ENCODE data around the gene SNTG2. TPM values are rescaled to one million over a fixed set of nuclear protein-coding genes. Genes with fewer than 3 reads are reported as not detected.
A peak's percentile ranks its signal among the peaks of the same experiment; 100 is the strongest.

SNTG2 gene
- total RNA-seq, 1 donor from 2014 or later = not detected

DNA sequence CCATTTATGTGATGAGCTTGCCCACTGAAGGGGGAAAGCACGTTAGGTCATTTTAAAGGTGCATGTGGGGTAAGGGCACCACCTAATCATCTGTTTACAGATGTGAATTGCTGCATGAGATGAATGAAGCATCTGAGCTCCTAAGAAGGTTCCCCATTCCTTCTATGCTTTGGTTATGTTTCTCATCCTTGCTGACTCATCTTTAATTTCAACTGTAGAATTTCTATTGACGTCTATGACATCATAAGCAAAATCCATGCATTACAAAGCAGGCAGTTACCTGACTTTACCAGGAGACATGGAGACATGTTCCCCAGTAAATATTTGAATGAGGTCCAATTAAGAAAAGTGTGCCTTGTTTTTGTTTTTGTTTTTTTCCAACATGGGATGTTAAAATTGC is 2.8 kb downstream of the SNTG2 start:
- Mint-ChIP-seq H3K36me3 (ENCODE audit: low read depth) (no peaks in the 10 kb centered on the region), H3K9me3 (no peaks in the 10 kb centered on the region), H3K27ac (no peak overlapping the region), H3K4me1 (peaks cover 8% of the 10 kb centered on the region), H3K27me3 (peaks cover 46% of the 10 kb centered on the region), H3K4me3 (no peak overlapping the region)
- no peak for DNase-seq
- intact Hi-C loops (cut with micrococcal nuclease) = no loop called here

DNA sequence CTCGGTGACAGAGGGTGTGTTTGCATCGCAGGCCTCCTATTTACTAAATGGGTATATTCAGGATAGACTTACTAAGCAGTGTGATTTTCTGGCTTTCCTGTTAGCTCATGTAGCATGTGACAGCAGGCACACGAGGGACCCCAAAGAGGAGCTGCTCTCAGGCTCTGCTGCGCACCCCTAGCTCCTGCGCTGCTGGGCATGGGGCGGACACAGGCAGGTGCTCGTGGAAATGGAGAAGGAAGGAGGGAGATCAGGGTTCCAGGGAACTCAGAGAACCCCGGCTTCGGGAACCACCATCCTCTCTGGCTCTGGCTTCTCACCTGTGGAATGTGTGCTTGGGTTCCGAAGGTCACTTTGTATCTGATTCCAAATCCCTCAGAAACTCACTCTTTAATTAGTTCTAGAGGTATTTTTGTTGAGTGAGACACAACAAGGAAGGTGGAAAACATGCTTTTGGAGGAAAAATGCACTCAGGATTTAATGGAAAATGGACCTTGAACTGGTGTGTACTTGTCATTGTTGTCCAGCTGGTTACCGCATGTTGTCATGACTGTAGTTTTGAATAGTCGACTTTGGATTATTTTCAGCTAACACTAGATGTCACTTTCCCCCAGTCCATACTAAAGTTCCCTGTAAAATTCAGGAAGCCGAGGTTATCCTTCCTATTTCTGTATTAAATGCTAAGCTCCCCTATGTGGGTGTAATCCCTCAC is 3.5 kb downstream of the SNTG2 start:
- no peaks in the 10 kb centered on the region for H3K9me3 Mint-ChIP-seq
- DNase-seq = no peak
- H3K36me3 Mint-ChIP-seq (ENCODE audit: low read depth) = no peaks in the 10 kb centered on the region
- H3K4me3 Mint-ChIP-seq = no peak overlapping the region
- intact Hi-C loops (cut with micrococcal nuclease) = no loop called here
- H3K27ac Mint-ChIP-seq = no peak overlapping the region
- H3K4me1 Mint-ChIP-seq = peaks cover 8% of the 10 kb centered on the region
- H3K27me3 Mint-ChIP-seq = peaks cover 43% of the 10 kb centered on the region

DNA sequence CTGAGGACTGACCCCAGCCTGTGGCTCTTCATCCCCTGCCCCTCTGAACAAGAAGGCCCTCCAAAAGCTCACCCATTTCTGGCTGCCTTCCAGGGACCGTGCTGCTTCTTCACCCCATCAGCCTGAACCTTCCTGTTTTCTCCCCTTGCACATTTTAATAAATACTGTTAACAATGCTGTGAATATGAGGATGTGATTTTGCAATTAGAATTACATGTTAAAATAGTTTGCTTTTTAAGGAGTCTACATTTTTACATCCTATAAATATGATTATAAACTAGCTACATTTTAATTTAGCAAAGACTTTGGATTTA is 4.0 kb downstream of the SNTG2 start:
- Mint-ChIP-seq H3K4me1 (peaks cover 4% of the 10 kb centered on the region), H3K4me3 (no peak overlapping the region), H3K36me3 (ENCODE audit: low read depth) (no peaks in the 10 kb centered on the region), H3K9me3 (no peaks in the 10 kb centered on the region), H3K27ac (no peak overlapping the region), H3K27me3 (peaks cover 39% of the 10 kb centered on the region)
- intact Hi-C loops (cut with micrococcal nuclease) = no loop called here
- no peak for DNase-seq

DNA sequence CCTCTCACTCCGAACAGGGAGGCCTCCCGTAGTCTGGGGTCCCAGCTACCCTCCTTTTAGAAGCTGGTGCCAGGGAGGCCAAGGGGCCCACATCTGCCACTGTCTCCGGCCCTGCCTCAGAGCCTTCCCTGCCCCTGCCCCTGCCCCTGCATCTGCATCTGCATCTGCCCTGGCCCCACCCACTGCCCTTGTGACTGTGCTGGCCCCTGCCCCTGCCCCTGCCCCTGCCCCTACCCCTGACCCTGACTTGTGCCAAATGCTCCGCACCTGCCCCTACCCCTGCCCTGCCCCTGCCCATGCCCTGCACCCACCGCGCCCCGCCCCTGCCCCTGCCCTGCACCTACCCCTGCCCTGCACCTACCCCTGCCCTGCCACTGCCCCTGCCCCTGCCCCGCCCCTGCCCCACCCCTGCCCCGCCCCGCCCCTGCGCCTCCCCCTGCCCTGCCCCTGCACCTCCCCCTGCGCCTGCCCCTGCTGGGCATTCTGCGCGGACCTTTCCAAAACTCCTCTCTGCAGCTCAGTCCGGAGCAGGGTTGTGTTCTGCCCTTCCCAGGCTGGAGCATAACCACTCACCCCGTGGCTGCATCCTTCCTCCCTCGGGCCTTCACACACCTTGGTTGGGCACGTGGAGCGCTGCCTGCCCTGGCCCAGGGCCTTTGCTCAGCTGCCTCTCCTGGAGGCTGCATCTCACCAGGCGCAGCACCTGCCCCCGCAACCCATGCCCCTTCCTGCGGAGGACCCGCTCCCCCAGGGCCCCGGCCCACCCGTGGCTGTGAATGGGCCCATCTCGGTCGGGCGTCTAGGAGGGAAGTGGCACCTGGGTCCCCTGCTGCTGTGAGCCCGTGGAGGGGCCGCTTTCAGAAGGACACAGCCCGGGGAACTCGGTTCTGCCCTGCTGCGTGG is 5.4 kb downstream of the SNTG2 start:
- no peak overlapping the region for H3K27ac Mint-ChIP-seq
- H3K9me3 Mint-ChIP-seq = no peaks in the 10 kb centered on the region
- peaks cover 37% of the 10 kb centered on the region for H3K27me3 Mint-ChIP-seq
- H3K36me3 Mint-ChIP-seq (ENCODE audit: low read depth) = no peaks in the 10 kb centered on the region
- intact Hi-C loops (cut with micrococcal nuclease) = no loop called here
- no peak for DNase-seq
- peaks cover 3% of the 10 kb centered on the region for H3K4me1 Mint-ChIP-seq
- H3K4me3 Mint-ChIP-seq = no peak overlapping the region

DNA sequence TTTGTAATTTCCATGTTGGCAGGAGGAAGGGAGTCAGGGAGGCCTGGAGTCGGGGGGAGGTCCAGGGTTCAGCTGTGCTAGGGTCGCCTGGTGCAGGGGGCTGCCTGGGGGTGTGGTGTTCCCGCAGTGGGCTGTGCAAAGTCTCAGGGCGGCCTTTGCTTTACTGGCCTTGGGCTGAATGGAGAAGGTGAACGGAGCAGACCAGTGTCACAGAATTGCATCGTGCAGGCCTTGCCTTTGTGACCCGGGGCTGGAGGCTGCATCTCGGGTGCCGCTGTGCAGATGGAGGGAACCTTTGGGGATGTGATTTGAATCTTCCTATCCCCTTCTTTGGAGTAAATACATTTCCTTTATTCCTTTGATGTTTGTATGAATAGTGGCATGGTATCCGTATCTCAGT is 8.8 kb downstream of the SNTG2 start:
- Mint-ChIP-seq H3K27me3 (peaks cover 8% of the 10 kb centered on the region), H3K9me3 (no peaks in the 10 kb centered on the region), H3K4me3 (no peak overlapping the region), H3K4me1 (no peaks in the 10 kb centered on the region), H3K27ac (no peak overlapping the region), H3K36me3 (ENCODE audit: low read depth) (no peaks in the 10 kb centered on the region)
- DNase-seq = no peak
- intact Hi-C loops (cut with micrococcal nuclease) = no loop called here

DNA sequence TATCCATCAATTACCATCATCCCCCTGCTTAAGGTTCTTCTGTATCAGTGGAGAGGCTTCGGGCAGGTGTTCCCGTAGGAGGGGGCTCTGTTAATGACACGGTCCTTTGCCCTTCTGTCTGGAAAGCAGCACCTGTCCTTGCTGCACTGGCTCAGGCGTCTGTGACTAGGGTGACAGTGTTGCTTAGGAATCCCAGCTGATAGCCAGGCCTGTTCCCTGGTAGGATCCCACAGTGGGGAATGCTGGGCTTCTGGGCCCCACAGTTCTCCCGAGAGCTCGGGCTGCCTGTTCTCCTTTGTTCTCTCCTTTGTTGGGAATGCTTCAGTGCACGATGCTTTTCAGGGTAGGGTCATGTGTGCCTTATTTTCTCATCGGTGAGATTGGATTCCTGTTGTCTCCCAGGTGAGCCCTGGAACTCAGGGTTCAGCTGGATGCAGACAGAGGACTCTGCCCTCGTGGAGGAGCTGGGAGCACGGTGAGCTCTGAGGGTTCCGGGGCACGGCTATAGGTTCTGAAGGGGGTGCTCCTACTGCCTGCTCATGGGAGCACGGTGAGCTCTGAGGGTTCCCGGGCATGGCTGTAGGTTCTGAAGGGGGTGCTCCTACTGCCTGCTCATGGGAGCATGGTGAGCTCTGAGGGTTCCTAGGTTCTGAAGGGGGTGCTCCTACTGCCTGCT is 9.6 kb downstream of the SNTG2 start:
- H3K27ac Mint-ChIP-seq = no peak overlapping the region
- DNase-seq = no peak
- H3K4me1 Mint-ChIP-seq = no peaks in the 10 kb centered on the region
- intact Hi-C loops (cut with micrococcal nuclease) = no loop called here
- no peaks in the 10 kb centered on the region for H3K36me3 Mint-ChIP-seq (ENCODE audit: low read depth)
- H3K9me3 Mint-ChIP-seq = no peaks in the 10 kb centered on the region
- H3K27me3 Mint-ChIP-seq = peaks cover 8% of the 10 kb centered on the region
- H3K4me3 Mint-ChIP-seq = no peak overlapping the region

DNA sequence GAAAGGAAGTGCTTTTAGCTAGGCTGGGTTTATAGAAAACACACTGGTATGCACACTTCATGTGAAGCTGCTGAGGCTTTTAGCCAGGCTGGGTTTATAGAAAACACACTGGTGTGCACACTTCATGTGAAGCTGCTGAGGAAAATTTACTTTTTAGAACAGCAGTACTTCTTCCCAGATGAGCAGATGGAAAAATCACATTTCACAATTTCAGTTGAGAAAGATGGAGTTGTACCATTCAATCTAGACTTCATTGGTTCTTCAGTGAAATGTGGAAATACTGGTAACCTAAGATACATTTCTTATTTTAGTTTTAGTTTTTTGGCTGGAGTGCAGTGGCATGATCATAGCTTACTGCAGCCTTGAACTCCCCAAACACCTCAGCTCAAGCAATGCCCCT is 11.1 kb downstream of the SNTG2 start:
- no peak overlapping the region for H3K4me3 Mint-ChIP-seq

DNA sequence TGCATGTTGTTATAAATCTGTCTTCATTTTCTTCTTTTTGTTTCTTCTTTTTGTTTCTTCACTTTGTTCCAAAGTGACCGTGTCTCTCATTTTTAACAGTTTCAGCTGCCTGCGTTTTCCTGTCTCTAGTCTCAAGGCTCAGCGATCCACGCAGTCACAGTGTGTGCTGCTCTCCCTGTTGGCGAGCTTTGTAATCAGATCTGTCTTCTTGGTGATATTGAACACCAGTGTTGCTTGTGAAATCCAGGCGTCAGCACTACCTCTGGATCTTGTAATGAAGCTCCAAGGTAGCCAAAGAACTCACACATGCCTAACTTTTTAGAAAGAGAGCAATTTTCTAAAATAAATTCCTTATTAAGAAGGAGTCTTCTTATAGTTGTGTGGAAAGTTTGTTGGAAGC is 13.2 kb downstream of the SNTG2 start:
- Mint-ChIP-seq H3K4me1 (no peaks in the 10 kb centered on the region), H3K27me3 (peaks cover 10% of the 10 kb centered on the region), H3K36me3 (ENCODE audit: low read depth) (no peaks in the 10 kb centered on the region), H3K27ac (no peak overlapping the region), H3K4me3 (no peak overlapping the region), H3K9me3 (no peaks in the 10 kb centered on the region)
- DNase-seq = no peak
- intact Hi-C loops (cut with micrococcal nuclease) = no loop called here

More for the DNA sequence above, 11.1 kb downstream of the SNTG2 start:
- no peak for DNase-seq
- no peaks in the 10 kb centered on the region for H3K4me1 Mint-ChIP-seq
- no peaks in the 10 kb centered on the region for H3K36me3 Mint-ChIP-seq (ENCODE audit: low read depth)
- intact Hi-C loops (cut with micrococcal nuclease) = no loop called here
- no peak overlapping the region for H3K27ac Mint-ChIP-seq
- no peaks in the 10 kb centered on the region for H3K9me3 Mint-ChIP-seq
- H3K27me3 Mint-ChIP-seq = peaks cover 6% of the 10 kb centered on the region

DNA sequence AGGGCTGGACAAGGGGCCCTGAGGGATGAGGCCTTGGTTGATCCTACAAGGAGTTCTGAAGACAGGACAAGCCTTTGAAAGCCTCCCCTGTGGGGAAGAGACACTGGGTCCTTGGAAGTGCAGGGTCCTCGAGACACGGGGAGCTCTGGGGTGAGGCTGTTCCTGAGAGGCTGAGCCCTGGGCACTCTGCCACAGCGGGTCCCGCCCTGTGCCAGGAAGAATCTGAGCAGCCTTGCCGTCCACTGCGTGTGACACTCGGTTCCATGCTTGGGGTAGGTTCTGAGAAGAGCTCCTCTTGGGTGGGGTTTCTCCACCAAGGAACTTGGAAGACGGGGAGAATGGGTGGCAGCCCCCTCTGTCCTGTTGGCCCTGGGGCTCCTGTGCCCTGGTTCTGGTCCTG is 13.9 kb downstream of the SNTG2 start:
- intact Hi-C loops (cut with micrococcal nuclease) = no loop called here
- Mint-ChIP-seq H3K27ac (no peak overlapping the region), H3K27me3 (peaks cover 10% of the 10 kb centered on the region), H3K4me1 (no peaks in the 10 kb centered on the region), H3K4me3 (no peak overlapping the region), H3K9me3 (no peaks in the 10 kb centered on the region), H3K36me3 (ENCODE audit: low read depth) (no peaks in the 10 kb centered on the region)
- DNase-seq = no peak

DNA sequence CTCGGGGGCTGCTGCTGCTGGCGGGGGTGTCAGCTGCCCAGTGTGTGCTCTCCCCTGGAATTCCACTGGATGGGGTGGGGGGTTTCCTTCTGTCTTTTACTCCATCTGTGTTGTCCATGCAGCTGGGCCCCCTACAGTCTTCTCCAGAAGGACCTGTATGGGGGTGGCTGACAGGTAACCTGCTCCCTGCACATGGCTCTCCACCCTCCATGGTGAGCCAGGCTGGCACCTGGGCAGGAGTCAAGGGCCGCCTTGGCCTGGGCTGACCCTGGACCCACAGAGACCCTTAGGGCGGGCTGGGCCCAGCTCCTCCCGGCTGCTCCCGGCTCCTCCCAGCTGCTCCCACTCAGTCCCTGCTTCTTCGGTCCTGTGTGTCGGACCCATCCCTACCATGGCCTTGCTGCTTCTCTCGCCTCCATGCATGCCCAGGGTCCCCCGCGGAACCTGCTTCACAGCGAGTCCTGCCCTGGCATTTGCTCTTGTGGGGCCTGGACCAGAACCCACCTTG is 15.0 kb downstream of the SNTG2 start:
- peaks cover 10% of the 10 kb centered on the region for H3K27me3 Mint-ChIP-seq
- no peak overlapping the region for H3K27ac Mint-ChIP-seq
- intact Hi-C loops (cut with micrococcal nuclease) = no loop called here
- peak; percentile 32 for DNase-seq
- no peaks in the 10 kb centered on the region for H3K4me1 Mint-ChIP-seq
- H3K4me3 Mint-ChIP-seq = no peak overlapping the region
- H3K9me3 Mint-ChIP-seq = peaks cover under 1% of the 10 kb centered on the region
- no peaks in the 10 kb centered on the region for H3K36me3 Mint-ChIP-seq (ENCODE audit: low read depth)

DNA sequence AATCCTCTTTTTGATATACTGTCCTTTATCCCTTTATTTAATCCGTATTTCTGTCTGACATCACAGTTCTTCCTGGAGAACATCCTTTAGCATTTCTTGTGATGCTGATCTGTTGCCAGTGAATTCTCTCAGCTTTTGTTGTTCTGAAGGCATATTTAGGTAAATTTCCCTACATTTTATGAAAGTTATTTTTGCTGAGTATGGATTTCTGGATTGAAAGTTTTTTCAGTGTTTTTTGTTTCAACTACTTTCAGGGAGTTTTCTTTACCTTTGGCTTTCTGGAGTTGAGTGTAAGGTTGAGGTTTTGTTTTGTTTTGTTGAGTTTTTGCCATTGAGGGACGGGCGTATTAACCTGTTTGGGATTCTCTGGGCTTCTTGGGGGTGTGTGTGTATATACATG is 22.5 kb downstream of the SNTG2 start:
- Mint-ChIP-seq H3K27me3 (peaks cover 14% of the 10 kb centered on the region), H3K4me1 (peaks cover 21% of the 10 kb centered on the region), H3K9me3 (peaks cover 25% of the 10 kb centered on the region), H3K4me3 (no peak overlapping the region), H3K27ac (no peak overlapping the region), H3K36me3 (ENCODE audit: low read depth) (no peaks in the 10 kb centered on the region)
- intact Hi-C loops (cut with micrococcal nuclease) = no loop called here
- no peak for DNase-seq

DNA sequence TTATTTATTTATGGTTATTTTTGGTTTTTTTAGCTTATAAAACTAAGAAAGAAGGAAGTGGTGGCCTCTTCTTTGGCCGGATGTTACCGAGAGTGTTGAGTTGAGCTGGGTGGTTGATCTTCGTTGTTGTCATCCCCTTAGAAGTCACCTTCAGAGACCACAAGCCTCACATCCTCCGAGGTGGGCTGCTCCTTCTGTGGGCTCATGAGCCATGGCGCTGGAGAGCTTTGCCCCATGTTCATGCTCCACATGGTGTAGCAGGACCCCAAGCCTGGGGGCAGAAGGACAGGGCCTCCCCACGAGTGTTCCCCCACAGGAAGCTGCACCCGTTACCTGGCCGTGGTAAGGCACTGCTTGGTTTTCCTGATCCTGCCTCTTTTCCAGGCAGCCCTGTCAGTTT is 23.4 kb downstream of the SNTG2 start:
- Mint-ChIP-seq H3K36me3 (ENCODE audit: low read depth) (no peaks in the 10 kb centered on the region), H3K27me3 (peaks cover 8% of the 10 kb centered on the region), H3K27ac (no peak overlapping the region), H3K4me1 (peaks cover 21% of the 10 kb centered on the region), H3K4me3 (peak overlapping the region; percentile 23), H3K9me3 (peaks cover 25% of the 10 kb centered on the region)
- DNase-seq = peak; percentile 76
- intact Hi-C loops (cut with micrococcal nuclease) = no loop called here

DNA sequence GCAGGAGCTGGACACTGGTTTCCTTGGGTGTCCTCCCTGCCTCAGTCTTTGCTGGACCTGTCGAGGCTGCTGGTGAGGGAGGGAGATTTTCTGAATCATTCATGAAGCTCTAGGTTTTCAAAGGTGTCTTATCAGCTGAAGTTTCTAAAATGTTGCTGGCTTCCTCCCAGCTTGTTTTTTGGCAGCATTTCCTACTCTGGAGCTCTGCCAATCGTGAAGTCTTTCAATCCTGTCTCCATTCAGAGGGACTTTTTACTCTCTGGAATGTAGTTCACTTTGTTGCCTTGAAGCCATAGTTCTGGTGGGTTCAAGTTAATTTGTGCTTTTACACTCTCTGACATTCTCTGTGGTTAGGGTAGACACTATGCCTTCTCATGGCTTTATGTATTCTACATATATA is 23.9 kb downstream of the SNTG2 start:
- peaks cover 25% of the 10 kb centered on the region for H3K9me3 Mint-ChIP-seq
- peaks cover 21% of the 10 kb centered on the region for H3K4me1 Mint-ChIP-seq
- peak overlapping the region; percentile 23 for H3K4me3 Mint-ChIP-seq
- H3K36me3 Mint-ChIP-seq (ENCODE audit: low read depth) = no peaks in the 10 kb centered on the region
- no peak for DNase-seq
- H3K27me3 Mint-ChIP-seq = peaks cover 6% of the 10 kb centered on the region
- intact Hi-C loops (cut with micrococcal nuclease) = no loop called here
- no peak overlapping the region for H3K27ac Mint-ChIP-seq

DNA sequence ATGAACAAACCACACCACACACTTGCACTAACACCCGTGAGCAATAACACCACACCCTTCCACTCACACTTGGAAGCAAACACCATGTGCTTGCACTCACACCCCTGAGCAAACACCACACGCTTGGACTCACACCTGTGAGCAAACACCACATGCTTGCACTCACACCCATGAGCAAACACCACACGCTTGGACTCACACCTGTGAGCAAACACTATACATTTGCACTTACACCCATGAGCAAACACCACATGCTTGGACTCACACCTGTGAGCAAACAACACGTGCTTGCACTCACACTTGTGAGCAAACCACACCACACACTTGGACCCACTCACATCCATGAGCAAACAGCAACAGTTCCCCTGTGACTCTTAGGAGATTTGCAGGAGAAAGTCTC is 24.4 kb downstream of the SNTG2 start:
- Mint-ChIP-seq H3K9me3 (peaks cover 25% of the 10 kb centered on the region), H3K27ac (peak overlapping the region; percentile 51), H3K27me3 (peaks cover 5% of the 10 kb centered on the region), H3K36me3 (ENCODE audit: low read depth) (no peaks in the 10 kb centered on the region), H3K4me3 (peak overlapping the region; percentile 8), H3K4me1 (peaks cover 21% of the 10 kb centered on the region)
- no peak for DNase-seq
- intact Hi-C loops (cut with micrococcal nuclease) = no loop called here
